Tibial nerve (tissue), 4 donors: ENCODE results near the gene REV3L. TPM values are rescaled to one million over a fixed set of nuclear protein-coding genes. Genes with fewer than 3 reads are reported as not detected.
"Not testable (repeated sequence)": the region's sequence is repeated elsewhere in the genome, so short reads cannot be mapped to it uniquely, and the experiment has no call there.

Experiments used
- DNase-seq, 2 donors: peaks; one replicate each; pipeline ENCODE4 v3.0.0-alpha.2; 2019; ENCODE audit warnings: low spot score in 2 of 2
- H3K27ac ChIP-seq, 4 donors: fragments of 200-600 bp; sonication (generic) in 3 of 4; one replicate each; pipeline ENCODE4 v1.5.1; 2017 to 2019; ENCODE audit warnings: mild to moderate bottlenecking in 1 of 4
- H3K27me3 ChIP-seq, 2 donors: fragments of 200-600 bp; sonication (generic) in 1 of 2; one replicate each; pipeline versions ENCODE4 v1.5.1 to v1.6.0; 2017 to 2019
- H3K36me3 ChIP-seq, 3 donors: fragments of 200-600 bp; sonication (generic); one replicate each; pipeline ENCODE4 v1.5.1; 2018 to 2019
- H3K4me1 ChIP-seq, 4 donors: fragments of 200-600 bp; sonication (generic) in 3 of 4; one replicate each; pipeline ENCODE4 v1.5.1; 2017 to 2019
- H3K4me3 ChIP-seq, 4 donors: fragments of 200-600 bp; sonication (generic) in 3 of 4; one replicate each; pipeline ENCODE4 v1.5.1; 2017 to 2019; ENCODE audit warnings: mild to moderate bottlenecking in 1 of 4, moderate library complexity in 1 of 4
- H3K9me3 ChIP-seq, 4 donors: fragments of 200-600 bp; sonication (generic) in 3 of 4; one replicate each; pipeline ENCODE4 v1.5.1; 2017 to 2019
- EP300 ChIP-seq, 2 donors: sonication (generic); formaldehyde crosslinking; IDR thresholded peaks; one replicate each; pipeline ENCODE4 v1.6.1; 2017; ENCODE audit warnings: antibody characterized with exemption in 2 of 2, mild to moderate bottlenecking in 1 of 2
- POLR2A ChIP-seq, 2 donors: fragments of 450-650 bp; IDR thresholded peaks; one replicate each; pipeline ENCODE4 v1.6.1; 2017; ENCODE audit warnings: antibody characterized with exemption in 2 of 2, mild to moderate bottlenecking in 2 of 2, moderate library complexity in 2 of 2
- WGBS, 2 donors: methylation state at CpG; one replicate each; pipeline ENCODE4 v1.1.5; 2018; 5-methylcytosine and 5-hydroxymethylcytosine counted together
- total RNA-seq, 4 donors: library from RNA; depleted of rRNA; stranded (reverse); fragments of >200 nt; gene quantifications; one replicate each; pipeline ENCODE4 v1.1.0, GENCODE V29; 2016
- TF ChIP-seq, protein P1 (sequence below), 5 experiments: fragments of 200-600 bp in 3 of 5; fragments of 450-650 bp in 2 of 5; sonication (generic) in 3 of 5; IDR thresholded peaks; one replicate each; pipeline ENCODE4 v1.5.1; 2016 to 2019; ENCODE audit warnings: antibody characterized with exemption in 5 of 5, mild to moderate bottlenecking in 3 of 5, moderate library complexity in 2 of 5

Gene REV3L
- total RNA-seq, 4 donors from 2014 or later: 26.7 to 45.9 (median 34.1) TPM

DNA sequence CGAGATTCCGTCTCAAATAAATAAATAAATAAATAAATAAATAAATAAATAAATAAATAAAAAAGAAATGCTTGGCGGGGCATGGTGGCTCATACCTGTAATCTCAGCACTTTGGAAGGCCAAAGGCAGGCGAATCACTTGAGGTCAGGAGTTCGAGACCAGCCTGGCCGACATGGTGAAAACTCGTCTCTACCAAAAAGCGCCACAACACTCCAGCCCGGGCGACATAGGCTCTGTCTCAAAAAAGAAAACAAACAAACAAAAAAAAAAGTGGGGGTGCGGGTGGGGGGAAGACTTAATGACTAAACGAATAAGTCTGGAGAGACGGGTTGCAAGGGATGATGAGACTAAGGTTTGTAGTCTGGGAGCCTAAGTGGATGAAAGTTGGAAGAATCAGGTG is 225.0 kb downstream of the REV3L start:
- Histone ChIP-seq H3K4me1 (peaks cover 0 to 25% (median 9%) of the 10 kb centered on the region in 4 donors), H3K27me3 (no peaks in the 10 kb centered on the region), H3K9me3 (no peaks in the 10 kb centered on the region), H3K4me3 (no peak overlapping the region), H3K36me3 (peaks cover 0 to 6% (median 0%) of the 10 kb centered on the region in 3 donors), H3K27ac (no peak overlapping the region)
- DNase-seq: no peak
- 90 to 91% methylated on average over 13 of the region's 13 CpGs for WGBS, 2 donors
- no peak for TF ChIP-seq POLR2A (IDR thresholded peaks at IDR 0.05)
- TF ChIP-seq, protein P1, sequence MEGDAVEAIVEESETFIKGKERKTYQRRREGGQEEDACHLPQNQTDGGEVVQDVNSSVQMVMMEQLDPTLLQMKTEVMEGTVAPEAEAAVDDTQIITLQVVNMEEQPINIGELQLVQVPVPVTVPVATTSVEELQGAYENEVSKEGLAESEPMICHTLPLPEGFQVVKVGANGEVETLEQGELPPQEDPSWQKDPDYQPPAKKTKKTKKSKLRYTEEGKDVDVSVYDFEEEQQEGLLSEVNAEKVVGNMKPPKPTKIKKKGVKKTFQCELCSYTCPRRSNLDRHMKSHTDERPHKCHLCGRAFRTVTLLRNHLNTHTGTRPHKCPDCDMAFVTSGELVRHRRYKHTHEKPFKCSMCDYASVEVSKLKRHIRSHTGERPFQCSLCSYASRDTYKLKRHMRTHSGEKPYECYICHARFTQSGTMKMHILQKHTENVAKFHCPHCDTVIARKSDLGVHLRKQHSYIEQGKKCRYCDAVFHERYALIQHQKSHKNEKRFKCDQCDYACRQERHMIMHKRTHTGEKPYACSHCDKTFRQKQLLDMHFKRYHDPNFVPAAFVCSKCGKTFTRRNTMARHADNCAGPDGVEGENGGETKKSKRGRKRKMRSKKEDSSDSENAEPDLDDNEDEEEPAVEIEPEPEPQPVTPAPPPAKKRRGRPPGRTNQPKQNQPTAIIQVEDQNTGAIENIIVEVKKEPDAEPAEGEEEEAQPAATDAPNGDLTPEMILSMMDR (IDR thresholded peaks at IDR 0.05): no peak
- no peak for TF ChIP-seq EP300 (IDR thresholded peaks at IDR 0.05)

DNA sequence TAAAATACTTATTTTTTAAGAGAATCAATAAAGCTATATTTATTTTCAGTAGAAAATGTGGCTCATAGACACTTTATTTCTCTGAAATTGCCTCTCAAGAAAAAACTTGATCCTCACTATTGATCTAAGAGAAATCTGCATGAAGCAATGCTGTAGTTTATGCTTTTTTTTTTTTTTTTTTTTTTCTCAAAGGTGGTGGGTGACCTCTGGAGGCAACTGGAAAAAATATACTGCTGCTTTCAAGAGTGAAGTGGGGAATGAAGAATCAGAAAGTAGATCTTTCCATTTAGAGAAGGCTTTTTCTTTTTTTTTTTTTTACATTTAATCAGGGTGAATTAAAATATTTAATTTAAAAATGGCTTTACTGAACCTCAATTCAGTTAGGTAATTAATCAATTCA is 226.4 kb downstream of the REV3L start:
- Histone ChIP-seq H3K9me3 (no peaks in the 10 kb centered on the region), H3K4me3 (no peak overlapping the region), H3K4me1 (peaks cover 0 to 25% (median 9%) of the 10 kb centered on the region in 4 donors), H3K27ac (no peak overlapping the region), H3K36me3 (no peaks in the 10 kb centered on the region), H3K27me3 (no peaks in the 10 kb centered on the region)
- TF ChIP-seq, protein P1 (IDR thresholded peaks at IDR 0.05): no peak
- TF ChIP-seq POLR2A (IDR thresholded peaks at IDR 0.05) (no peak), EP300 (IDR thresholded peaks at IDR 0.05) (no peak)
- no peak for DNase-seq

DNA sequence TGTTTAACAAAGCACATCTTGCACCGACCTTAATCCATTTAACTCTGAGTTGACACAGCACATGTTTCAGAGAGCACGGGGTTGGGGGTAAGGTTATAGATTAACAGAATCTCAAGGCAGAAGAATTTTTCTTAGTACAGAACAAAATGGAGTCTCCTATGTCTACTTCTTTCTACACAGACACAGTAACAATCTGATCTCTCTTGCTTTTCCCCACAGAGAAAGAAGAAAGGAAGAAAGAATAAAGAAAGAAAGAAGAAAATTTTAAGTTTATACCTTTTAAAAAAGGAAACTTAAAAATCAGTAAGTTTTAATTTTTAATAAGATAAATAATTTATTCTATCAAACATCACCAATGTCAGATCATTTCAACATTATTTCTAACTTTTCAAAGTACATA is 227.2 kb downstream of the REV3L start:
- not testable (repeated sequence) for H3K4me3 ChIP-seq, H3K27me3 ChIP-seq, DNase-seq, H3K9me3 ChIP-seq, H3K27ac ChIP-seq, H3K36me3 ChIP-seq
- 19 to 39% methylated on average over 2 of the region's 2 CpGs for WGBS, 2 donors
- peaks cover 0 to 21% (median 9%) of the 10 kb centered on the region in 4 donors for H3K4me1 ChIP-seq

DNA sequence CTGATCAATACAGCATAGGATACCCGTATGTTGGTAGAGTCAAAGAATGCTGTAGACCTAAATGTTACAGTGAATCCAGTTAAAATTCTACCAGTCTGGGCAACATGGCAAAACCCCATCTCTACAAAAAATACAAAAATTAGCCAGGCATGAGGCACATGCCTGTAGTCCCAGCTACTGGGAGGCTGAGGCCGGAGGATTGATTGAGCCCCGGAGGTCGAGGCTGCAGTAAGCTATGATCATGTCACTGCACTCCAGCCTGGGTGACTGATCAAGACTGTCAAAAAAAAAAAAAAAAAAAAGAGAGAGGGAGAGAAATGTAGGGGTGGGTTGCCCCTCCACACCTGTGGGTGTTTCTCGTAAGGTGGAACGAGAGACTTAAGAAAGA is 228.2 kb downstream of the REV3L start:
- Histone ChIP-seq H3K4me1 (peaks cover 0 to 10% (median 2%) of the 10 kb centered on the region in 4 donors), H3K4me3 (no peak overlapping the region), H3K27ac (no peak overlapping the region), H3K27me3 (no peaks in the 10 kb centered on the region), H3K36me3 (no peaks in the 10 kb centered on the region), H3K9me3 (no peaks in the 10 kb centered on the region)
- no peak for DNase-seq
- TF ChIP-seq, protein P1 (IDR thresholded peaks at IDR 0.05): no peak
- TF ChIP-seq EP300 (IDR thresholded peaks at IDR 0.05) (no peak), POLR2A (IDR thresholded peaks at IDR 0.05) (no peak)
- WGBS, 2 donors: 83 to 92% methylated on average over 6 of the region's 6 CpGs

DNA sequence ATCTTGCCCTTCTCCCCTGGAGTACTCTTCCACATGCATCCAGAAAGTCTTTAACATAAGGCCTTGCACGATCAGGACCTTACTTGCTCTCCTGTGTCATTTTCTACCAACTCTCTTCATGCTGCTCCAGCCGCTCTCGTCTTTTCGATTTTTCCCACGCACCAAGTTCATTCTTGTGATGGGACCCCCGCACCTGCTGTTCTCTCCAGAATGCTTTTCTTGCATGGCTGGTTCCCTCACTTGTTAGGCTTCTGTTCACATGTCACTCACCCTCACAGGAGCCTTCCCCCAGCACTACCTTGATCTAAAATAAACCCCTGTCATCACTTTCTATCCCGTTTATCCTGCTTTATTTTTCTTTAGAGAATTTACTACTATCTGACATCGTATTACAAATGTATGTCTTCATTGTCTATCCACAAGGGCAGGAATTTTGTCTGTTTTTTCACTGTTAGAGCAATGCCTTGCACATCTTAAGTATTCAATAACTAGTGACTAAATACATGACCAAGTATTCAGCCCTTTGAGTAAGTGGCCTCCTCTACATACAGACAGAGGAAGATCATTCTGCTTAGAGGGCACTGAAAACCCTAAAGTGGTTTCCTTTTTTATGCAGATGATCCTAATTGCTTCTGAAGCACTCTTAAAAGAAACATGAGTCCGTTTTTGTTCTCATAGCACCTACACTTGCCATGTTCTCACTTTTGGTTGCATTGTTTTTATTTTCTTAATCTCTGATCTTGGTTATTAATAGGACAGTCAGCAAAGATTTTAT is 228.8 kb downstream of the REV3L start:
- Histone ChIP-seq H3K9me3 (no peaks in the 10 kb centered on the region), H3K27ac (no peak overlapping the region), H3K4me3 (no peak overlapping the region), H3K27me3 (no peaks in the 10 kb centered on the region), H3K36me3 (no peaks in the 10 kb centered on the region), H3K4me1 (peaks cover 0 to 8% (median 0%) of the 10 kb centered on the region in 4 donors)
- no peak for DNase-seq
- TF ChIP-seq, protein P1 (IDR thresholded peaks at IDR 0.05): no peak
- TF ChIP-seq POLR2A (IDR thresholded peaks at IDR 0.05): no peak
- no peak for TF ChIP-seq EP300 (IDR thresholded peaks at IDR 0.05)
- WGBS, 2 donors: 65 to 68% methylated on average over 9 of the region's 9 CpGs
